Mesenchymal stem cell (in vitro differentiated cells and primary cell): ENCODE data around the gene NAIF1.

ENCODE experiments used
- DNase-seq: peaks from one replicate; pipeline ENCODE4 v3.0.0-alpha.2; 2013
- H2AFZ ChIP-seq: one replicate; pipeline ENCODE4 v1.6.1; 2013; ENCODE audit warnings: low read depth, mild to moderate bottlenecking, control low read depth, inconsistent platforms, low read length, moderate library complexity
- H2AK5ac ChIP-seq: 2 replicates; pipeline ENCODE4 v1.6.1; 2013; ENCODE audit warnings: low read length, moderate library complexity, mild to moderate bottlenecking, inconsistent platforms; ENCODE audit not compliant: severe bottlenecking
- H2BK120ac ChIP-seq: one replicate; pipeline ENCODE4 v1.6.1; 2013; ENCODE audit warnings: low read depth, mild to moderate bottlenecking, inconsistent platforms, low read length, moderate library complexity
- H2BK12ac ChIP-seq, 2 experiments: one replicate each; pipeline ENCODE4 v1.6.1; 2013; ENCODE audit warnings: inconsistent platforms in 2 of 2, low read length in 2 of 2, mild to moderate bottlenecking in 2 of 2, moderate library complexity in 2 of 2, control low read depth in 1 of 2
- H2BK15ac ChIP-seq: one replicate; pipeline ENCODE4 v1.6.1; 2013; ENCODE audit warnings: mild to moderate bottlenecking, low read depth, inconsistent platforms; ENCODE audit not compliant: poor library complexity, severe bottlenecking
- H2BK5ac ChIP-seq: 2 replicates; pipeline ENCODE4 v1.6.1; 2013; ENCODE audit warnings: low read depth, mild to moderate bottlenecking, low read length, control low read depth, inconsistent platforms; ENCODE audit not compliant: poor library complexity, severe bottlenecking
- H3K14ac ChIP-seq, 2 experiments: one replicate each; pipeline ENCODE4 v1.6.1; 2013; ENCODE audit warnings: inconsistent platforms in 2 of 2, low read length in 2 of 2, control low read depth in 1 of 2, mild to moderate bottlenecking in 1 of 2, moderate library complexity in 1 of 2
- H3K18ac ChIP-seq, 2 experiments: one replicate each; pipeline ENCODE4 v1.6.1; 2013; ENCODE audit warnings: inconsistent platforms in 2 of 2, low read length in 2 of 2, control low read depth in 1 of 2, low read depth in 1 of 2, mild to moderate bottlenecking in 1 of 2
- H3K23ac ChIP-seq, 2 experiments: one replicate each; pipeline ENCODE4 v1.6.1; 2013; ENCODE audit warnings: inconsistent platforms in 2 of 2, low read length in 2 of 2, mild to moderate bottlenecking in 2 of 2, moderate library complexity in 2 of 2, control low read depth in 1 of 2
- H3K27ac ChIP-seq: 2 replicates; pipeline ENCODE4 v1.5.1; 2013; ENCODE audit warnings: mild to moderate bottlenecking, moderate library complexity, low read length, control low read depth, inconsistent platforms; ENCODE audit not compliant: poor library complexity, severe bottlenecking
- H3K27me3 ChIP-seq, 2 experiments: 2 replicates each; pipeline versions ENCODE4 v1.6.1 to v1.7.0; 2013; ENCODE audit warnings: low read length in 2 of 2, mild to moderate bottlenecking in 2 of 2, moderate library complexity in 2 of 2, control low read depth in 1 of 2, inconsistent platforms in 1 of 2; ENCODE audit not compliant: control insufficient read depth in 1 of 2, insufficient read depth in 1 of 2
- H3K36me3 ChIP-seq, 2 experiments: 2 replicates each; pipeline versions ENCODE4 v1.6.1 to v1.7.0; 2013; ENCODE audit warnings: low read length in 2 of 2, control low read depth in 1 of 2, inconsistent platforms in 1 of 2, low read depth in 1 of 2, mild to moderate bottlenecking in 1 of 2; ENCODE audit not compliant: insufficient read depth in 2 of 2, control insufficient read depth in 1 of 2
- H3K4ac ChIP-seq, 2 experiments: one replicate each; pipeline ENCODE4 v1.6.1; 2013; ENCODE audit warnings: inconsistent platforms in 2 of 2, low read length in 2 of 2, mild to moderate bottlenecking in 2 of 2, moderate library complexity in 2 of 2, control low read depth in 1 of 2, low read depth in 1 of 2
- H3K4me1 ChIP-seq: 2 replicates; pipeline ENCODE4 v1.6.1; 2013; ENCODE audit warnings: low read depth, low read length, control low read depth; ENCODE audit not compliant: control insufficient read depth, insufficient read depth
- H3K4me2 ChIP-seq: 2 replicates; pipeline ENCODE4 v1.6.1; 2013; ENCODE audit warnings: low read length, mild to moderate bottlenecking, inconsistent platforms; ENCODE audit not compliant: poor library complexity, severe bottlenecking
- H3K4me3 ChIP-seq, 2 experiments: 2 replicates each; pipeline versions ENCODE4 v1.5.1 to v1.7.0; 2013; ENCODE audit warnings: low read length in 2 of 2, mild to moderate bottlenecking in 2 of 2, control low read depth in 1 of 2, low read depth in 1 of 2; ENCODE audit not compliant: insufficient read depth in 1 of 2
- H3K79me1 ChIP-seq: replicated peaks from 2 replicates; pipeline ENCODE4 v1.6.1; 2013; ENCODE audit warnings: mild to moderate bottlenecking, control low read depth, low read length, inconsistent platforms; ENCODE audit not compliant: poor library complexity, severe bottlenecking
- H3K9ac ChIP-seq: 2 replicates; pipeline ENCODE4 v1.7.0; 2013; ENCODE audit warnings: mild to moderate bottlenecking, low read length, moderate library complexity
- H3K9me3 ChIP-seq: 2 replicates; pipeline ENCODE4 v1.7.0; 2013; ENCODE audit warnings: mild to moderate bottlenecking, low read length; ENCODE audit not compliant: control insufficient read depth
- H4K8ac ChIP-seq: one replicate; pipeline ENCODE4 v1.6.1; 2013; ENCODE audit warnings: inconsistent platforms, mild to moderate bottlenecking, low read length, moderate library complexity
- H4K91ac ChIP-seq: one replicate; pipeline ENCODE4 v1.6.1; 2013; ENCODE audit warnings: mild to moderate bottlenecking, low read length, inconsistent platforms
- WGBS: methylation state at CpG from one replicate; pipeline ENCODE4 v1.1.7; 2013; ENCODE audit warnings: mixed read lengths; 5-methylcytosine and 5-hydroxymethylcytosine counted together

NAIF1 gene

DNA sequence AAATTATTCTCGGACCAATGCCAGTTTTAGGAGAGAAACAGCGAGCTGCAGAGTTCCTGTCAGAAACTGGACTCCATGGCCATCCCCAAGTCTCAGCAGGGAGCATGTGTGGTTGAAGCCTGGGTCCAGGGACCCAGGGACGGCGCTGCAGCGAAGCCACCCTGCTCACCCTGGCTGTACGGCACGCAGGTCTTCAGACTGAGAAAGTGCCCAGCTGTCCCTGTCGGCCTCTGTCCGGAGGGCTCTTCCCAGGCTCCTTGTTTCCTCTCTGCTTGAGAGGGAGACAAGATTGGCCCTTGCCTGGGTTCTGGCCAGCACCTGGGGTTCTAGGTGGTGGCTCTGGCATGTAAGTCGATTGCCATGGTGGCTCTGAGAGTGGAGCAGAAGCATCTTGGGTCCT lies 33.5 kb upstream of the NAIF1 start:
- peak overlapping the region in 1 of 2 experiments; percentile 40 for H2BK12ac ChIP-seq
- peak overlapping the region; percentile 94 for H3K9ac ChIP-seq
- no peaks in the 10 kb centered on the region for H3K27me3 ChIP-seq
- peak overlapping the region; percentile 68 for H3K4me2 ChIP-seq
- peak overlapping the region in 1 of 2 experiments; percentile 24 for H3K23ac ChIP-seq
- H2BK15ac ChIP-seq, result no peak overlapping the region
- peaks cover 45% of the 10 kb centered on the region for H3K4me1 ChIP-seq
- H2AK5ac ChIP-seq, result peak overlapping the region; percentile 84
- peaks cover 24% of the 10 kb centered on the region for H3K79me1 ChIP-seq
- H3K4me3 ChIP-seq, result peak overlapping the region in 1 of 2 experiments; percentile 82
- H3K18ac ChIP-seq, result peak overlapping the region; percentile 46 to 56
- peak overlapping the region; percentile 24 to 41 for H3K4ac ChIP-seq
- H3K27ac ChIP-seq, result no peak overlapping the region
- no peaks in the 10 kb centered on the region for H3K9me3 ChIP-seq
- H4K8ac ChIP-seq, result no peak overlapping the region
- no peak overlapping the region for H2BK5ac ChIP-seq
- H3K36me3 ChIP-seq, result peaks cover 42 to 47% of the 10 kb centered on the region in 2 experiments
- 94% methylated on average over 10 of the region's 10 CpGs for WGBS
- H2BK120ac ChIP-seq, result no peak overlapping the region
- DNase-seq, result no peak
- no peak overlapping the region for H3K14ac ChIP-seq
- H2AFZ ChIP-seq, result no peak overlapping the region
- no peak overlapping the region for H4K91ac ChIP-seq

GRCh38 chr9:128099932-128100491 lies 32.9 kb upstream of the NAIF1 start:
- Histone ChIP-seq H3K23ac (no peak overlapping the region), H2BK5ac (no peak overlapping the region), H4K91ac (peak overlapping the region; percentile 34), H3K4ac (peak overlapping the region in 1 of 2 experiments; percentile 32), H3K79me1 (peaks cover 25% of the 10 kb centered on the region), H3K9me3 (no peaks in the 10 kb centered on the region), H2BK15ac (no peak overlapping the region), H3K9ac (peak overlapping the region; percentile 94), H3K14ac (no peak overlapping the region), H4K8ac (no peak overlapping the region), H2BK12ac (peak overlapping the region in 1 of 2 experiments; percentile 23), H3K27me3 (no peaks in the 10 kb centered on the region), H3K18ac (peak overlapping the region; percentile 46 to 57), H3K4me3 (peak overlapping the region in 1 of 2 experiments; percentile 82), H2BK120ac (no peak overlapping the region), H3K27ac (peak overlapping the region; percentile 98), H3K4me2 (peak overlapping the region; percentile 68), H2AK5ac (peak overlapping the region; percentile 24), H2AFZ (no peak overlapping the region), H3K36me3 (peaks cover 38 to 47% of the 10 kb centered on the region in 2 experiments), H3K4me1 (peaks cover 44% of the 10 kb centered on the region)
- WGBS, result 84% methylated on average over 13 of the region's 16 CpGs
- no peak for DNase-seq

GRCh38 chr9:128099231-128099931 lies 32.3 kb upstream of the NAIF1 start:
- DNase-seq, result no peak
- Histone ChIP-seq H2BK120ac (peak overlapping the region; percentile 37), H3K27ac (peak overlapping the region; percentile 98), H2AFZ (no peak overlapping the region), H2AK5ac (peak overlapping the region; percentile 43), H3K23ac (peak overlapping the region in 1 of 2 experiments; percentile 42), H3K4me1 (peaks cover 46% of the 10 kb centered on the region), H3K79me1 (peaks cover 28% of the 10 kb centered on the region), H3K18ac (peak overlapping the region; percentile 57 to 85), H4K8ac (peak overlapping the region; percentile 30), H3K27me3 (no peaks in the 10 kb centered on the region), H4K91ac (peak overlapping the region; percentile 62), H3K36me3 (peaks cover 38 to 49% of the 10 kb centered on the region in 2 experiments), H3K4me2 (peak overlapping the region; percentile 68), H3K14ac (peak overlapping the region in 1 of 2 experiments; percentile 91), H3K4ac (peak overlapping the region; percentile 32 to 76), H2BK5ac (peak overlapping the region; percentile 46), H3K9ac (peak overlapping the region; percentile 94), H2BK12ac (peak overlapping the region; percentile 12 to 81), H3K4me3 (peak overlapping the region; percentile 54 to 82), H2BK15ac (no peak overlapping the region), H3K9me3 (no peaks in the 10 kb centered on the region)
- 62% methylated on average over 15 of the region's 16 CpGs for WGBS
